OCI-LY1 (cell line): Measurements from ENCODE around the gene A2M.

Experiments
- H2AFZ ChIP-seq: fragments of 200-600 bp; sonication (generic), shearing (Covaris generic); 2 replicates; pipeline ENCODE4 v1.6.0; 2014; ENCODE audit warnings: antibody characterized with exemption, mild to moderate bottlenecking, low read length
- H3F3A ChIP-seq: fragments of 200-600 bp; sonication (generic), shearing (Covaris generic); 2 replicates; pipeline ENCODE4 v1.6.0; 2014; ENCODE audit warnings: mild to moderate bottlenecking, antibody characterized with exemption, low read length, moderate library complexity; ENCODE audit not compliant: insufficient read depth
- H3K27ac ChIP-seq: fragments of 200-600 bp; sonication (generic); 2 replicates; pipeline ENCODE4 v1.5.1; 2014; ENCODE audit warnings: low read length, mixed run types, mild to moderate bottlenecking, low read depth; ENCODE audit not compliant: poor library complexity, severe bottlenecking
- H3K27me3 ChIP-seq: fragments of 200-600 bp; sonication (generic); 2 replicates; pipeline ENCODE4 v1.6.0; 2014; ENCODE audit warnings: antibody characterized with exemption, mild to moderate bottlenecking, low read length, moderate library complexity; ENCODE audit not compliant: insufficient read depth
- H3K36me3 ChIP-seq: fragments of 200-600 bp; sonication (generic); 2 replicates; pipeline ENCODE4 v1.6.1; 2014; ENCODE audit warnings: mild to moderate bottlenecking, antibody characterized with exemption, low read length, moderate library complexity, mixed read lengths; ENCODE audit not compliant: insufficient read depth
- H3K4me1 ChIP-seq: fragments of 200-600 bp; sonication (generic); 2 replicates; pipeline ENCODE4 v1.5.1; 2014; ENCODE audit warnings: mild to moderate bottlenecking, low read length, moderate library complexity; ENCODE audit not compliant: insufficient read depth, severe bottlenecking
- H3K4me2 ChIP-seq: fragments of 200-600 bp; sonication (generic), shearing (Covaris generic); 2 replicates; pipeline ENCODE4 v1.6.1; 2014; ENCODE audit warnings: low read length
- H3K4me3 ChIP-seq: fragments of 200-600 bp; sonication (generic); 2 replicates; pipeline ENCODE4 v1.5.1; 2014; ENCODE audit warnings: low read length, low read depth, mild to moderate bottlenecking, mixed read lengths; ENCODE audit not compliant: poor library complexity, severe bottlenecking
- H3K79me2 ChIP-seq: fragments of 200-600 bp; shearing (Covaris generic); 2 replicates; pipeline ENCODE4 v1.6.1; 2016; ENCODE audit warnings: mixed run types, low read length, mixed read lengths; ENCODE audit not compliant: insufficient read depth
- H3K9ac ChIP-seq: fragments of 200-600 bp; sonication (generic), shearing (Covaris generic); 2 replicates; pipeline ENCODE4 v1.6.1; 2014; ENCODE audit warnings: mild to moderate bottlenecking, low read length, mixed read lengths
- H3K9me2 ChIP-seq: fragments of 200-600 bp; sonication (generic), shearing (Covaris generic); 2 replicates; pipeline ENCODE4 v1.6.1; 2014; ENCODE audit warnings: low read depth, mild to moderate bottlenecking, low read length, mixed read lengths
- H3K9me3 ChIP-seq: fragments of 200-600 bp; shearing (Covaris generic); 2 replicates; pipeline ENCODE4 v1.6.1; 2014; ENCODE audit warnings: low read length, mixed read lengths
- H4K20me1 ChIP-seq: fragments of 200-600 bp; sonication (generic), shearing (Covaris generic); 2 replicates; pipeline ENCODE4 v1.6.0; 2016; ENCODE audit warnings: mild to moderate bottlenecking, low read length; ENCODE audit not compliant: insufficient read depth
- EZH2 ChIP-seq: fragments of 200-600 bp; sonication (generic), shearing (Covaris generic); IDR thresholded peaks from 2 replicates; pipeline ENCODE4 v1.8.0; 2017; ENCODE audit warnings: borderline replicate concordance, mixed run types, mild to moderate bottlenecking, antibody characterized with exemption, low read length, moderate library complexity, mixed read lengths
- TF ChIP-seq, protein P1 (sequence below): fragments of 200-600 bp; sonication (generic), shearing (Covaris generic); IDR thresholded peaks from 2 replicates; pipeline ENCODE4 v1.5.1; 2017; ENCODE audit warnings: mild to moderate bottlenecking, antibody characterized with exemption, low read length, moderate library complexity, mixed read lengths

A2M gene

GRCh38 chr12:9135903-9136310 lies 20.2 kb upstream of the A2M start:
- no peak overlapping the region for H3K9ac ChIP-seq
- no peaks in the 10 kb centered on the region for H3K9me2 ChIP-seq
- no peaks in the 10 kb centered on the region for H3K9me3 ChIP-seq
- H3K27me3 ChIP-seq, result no peaks in the 10 kb centered on the region
- no peak overlapping the region for H2AFZ ChIP-seq
- H3K36me3 ChIP-seq, result no peaks in the 10 kb centered on the region
- no peak overlapping the region for H3K4me2 ChIP-seq
- no peaks in the 10 kb centered on the region for H3K79me2 ChIP-seq
- no peak overlapping the region for H3K27ac ChIP-seq
- H3F3A ChIP-seq, result no peaks in the 10 kb centered on the region
- TF ChIP-seq, protein P1, sequence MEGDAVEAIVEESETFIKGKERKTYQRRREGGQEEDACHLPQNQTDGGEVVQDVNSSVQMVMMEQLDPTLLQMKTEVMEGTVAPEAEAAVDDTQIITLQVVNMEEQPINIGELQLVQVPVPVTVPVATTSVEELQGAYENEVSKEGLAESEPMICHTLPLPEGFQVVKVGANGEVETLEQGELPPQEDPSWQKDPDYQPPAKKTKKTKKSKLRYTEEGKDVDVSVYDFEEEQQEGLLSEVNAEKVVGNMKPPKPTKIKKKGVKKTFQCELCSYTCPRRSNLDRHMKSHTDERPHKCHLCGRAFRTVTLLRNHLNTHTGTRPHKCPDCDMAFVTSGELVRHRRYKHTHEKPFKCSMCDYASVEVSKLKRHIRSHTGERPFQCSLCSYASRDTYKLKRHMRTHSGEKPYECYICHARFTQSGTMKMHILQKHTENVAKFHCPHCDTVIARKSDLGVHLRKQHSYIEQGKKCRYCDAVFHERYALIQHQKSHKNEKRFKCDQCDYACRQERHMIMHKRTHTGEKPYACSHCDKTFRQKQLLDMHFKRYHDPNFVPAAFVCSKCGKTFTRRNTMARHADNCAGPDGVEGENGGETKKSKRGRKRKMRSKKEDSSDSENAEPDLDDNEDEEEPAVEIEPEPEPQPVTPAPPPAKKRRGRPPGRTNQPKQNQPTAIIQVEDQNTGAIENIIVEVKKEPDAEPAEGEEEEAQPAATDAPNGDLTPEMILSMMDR, result no peak
- no peak for TF ChIP-seq EZH2
- no peak overlapping the region for H3K4me3 ChIP-seq
- H3K4me1 ChIP-seq, result no peaks in the 10 kb centered on the region
- H4K20me1 ChIP-seq, result no peaks in the 10 kb centered on the region

- Histone ChIP-seq H3K4me1 (no peaks in the 10 kb centered on the region), H2AFZ (no peak overlapping the region), H3K27ac (no peak overlapping the region), H3K27me3 (no peaks in the 10 kb centered on the region), H3K4me3 (no peak overlapping the region), H3K4me2 (no peak overlapping the region), H3K79me2 (no peaks in the 10 kb centered on the region), H3K9me3 (no peaks in the 10 kb centered on the region), H4K20me1 (no peaks in the 10 kb centered on the region), H3K9me2 (no peaks in the 10 kb centered on the region), H3K36me3 (no peaks in the 10 kb centered on the region), H3K9ac (no peak overlapping the region), H3F3A (no peaks in the 10 kb centered on the region)
- TF ChIP-seq, protein P1, result peak; percentile 84
- no peak for TF ChIP-seq EZH2
Measured at GRCh38 chr12:9134981-9135628, 19.4 kb upstream of the A2M start.

GRCh38 chr12:9133216-9133916 lies 17.6 kb upstream of the A2M start:
- Histone ChIP-seq H3K27ac (no peak overlapping the region), H3K4me2 (no peak overlapping the region)

More at GRCh38 chr12:9133216-9133916, 17.6 kb upstream of the A2M start:
- no peaks in the 10 kb centered on the region for H3K27me3 ChIP-seq
- H3K36me3 ChIP-seq, result no peaks in the 10 kb centered on the region
- no peaks in the 10 kb centered on the region for H3K9me3 ChIP-seq
- H3K4me1 ChIP-seq, result no peaks in the 10 kb centered on the region
- no peak overlapping the region for H3K4me3 ChIP-seq
- H3K9ac ChIP-seq, result no peak overlapping the region
- no peak overlapping the region for H2AFZ ChIP-seq
- no peaks in the 10 kb centered on the region for H3K79me2 ChIP-seq
- H3K9me2 ChIP-seq, result no peaks in the 10 kb centered on the region
- no peaks in the 10 kb centered on the region for H3F3A ChIP-seq
- TF ChIP-seq, protein P1, result no peak
- no peak for TF ChIP-seq EZH2
- H4K20me1 ChIP-seq, result no peaks in the 10 kb centered on the region
